ENCODE measurements around the gene S100A1. TPM values are rescaled to one million over a fixed set of nuclear protein-coding genes. Genes with fewer than 3 reads are reported as not detected.

S100A1 gene
- total and polyA plus RNA-seq, 2 of the 8 experiments (the other 6 are each of a cell fraction or from before 2014, with no cell fraction given): 2.0 TPM; not detected in 1

DNA sequence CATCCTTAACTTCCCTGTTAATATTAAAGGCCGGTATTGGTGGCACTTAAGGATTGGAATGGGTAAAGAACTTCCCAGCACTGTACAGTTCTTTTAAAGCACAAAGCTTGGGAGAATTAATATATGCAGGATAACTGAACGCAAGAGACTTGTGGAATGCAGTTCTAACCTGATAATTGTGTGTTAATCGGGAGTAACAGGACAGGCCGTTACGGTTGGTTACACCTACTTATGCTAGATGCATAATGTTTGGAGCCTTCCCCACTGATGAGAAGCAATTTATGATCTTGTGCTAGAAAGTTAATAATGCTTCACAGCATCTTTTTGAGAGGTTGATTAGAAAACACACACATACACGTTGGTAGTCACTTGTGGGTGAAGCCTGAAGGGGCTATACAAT lies 12.6 kb downstream of the S100A1 start (continued):
- TF ChIP-seq, protein P1, sequence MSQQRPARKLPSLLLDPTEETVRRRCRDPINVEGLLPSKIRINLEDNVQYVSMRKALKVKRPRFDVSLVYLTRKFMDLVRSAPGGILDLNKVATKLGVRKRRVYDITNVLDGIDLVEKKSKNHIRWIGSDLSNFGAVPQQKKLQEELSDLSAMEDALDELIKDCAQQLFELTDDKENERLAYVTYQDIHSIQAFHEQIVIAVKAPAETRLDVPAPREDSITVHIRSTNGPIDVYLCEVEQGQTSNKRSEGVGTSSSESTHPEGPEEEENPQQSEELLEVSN (IDR thresholded peaks at IDR 0.05): no peak

Data from H1 (cell line).